Trophoblast cell (in vitro differentiated cells and primary cell): ENCODE data around the gene KRTAP1-5.
"Not testable (repeated sequence)": the region's sequence is repeated elsewhere in the genome, so short reads cannot be mapped to it uniquely, and the experiment has no call there.

Source experiments
- DNase-seq, 2 donors: peaks; one replicate each; pipeline ENCODE4 v3.0.0-alpha.2; 2016
- H2AFZ ChIP-seq: 2 replicates; pipeline ENCODE4 v1.6.1; 2013; ENCODE audit warnings: low read length, moderate library complexity, mild to moderate bottlenecking; ENCODE audit not compliant: insufficient read depth, poor library complexity
- H2AK5ac ChIP-seq: 2 replicates; pipeline ENCODE4 v1.6.1; 2013; ENCODE audit warnings: mild to moderate bottlenecking, low read length
- H2BK120ac ChIP-seq: 2 replicates; pipeline ENCODE4 v1.6.1; 2013; ENCODE audit warnings: low read length, mild to moderate bottlenecking, moderate library complexity; ENCODE audit not compliant: insufficient read depth, poor library complexity
- H2BK12ac ChIP-seq: 2 replicates; pipeline ENCODE4 v1.6.1; 2013; ENCODE audit warnings: mild to moderate bottlenecking, low read length, moderate library complexity
- H2BK5ac ChIP-seq: 2 replicates; pipeline ENCODE4 v1.6.1; 2013; ENCODE audit warnings: low read length, low read depth, moderate library complexity, mild to moderate bottlenecking; ENCODE audit not compliant: poor library complexity
- H3K14ac ChIP-seq: 2 replicates; pipeline ENCODE4 v1.6.1; 2013; ENCODE audit warnings: mild to moderate bottlenecking, low read length
- H3K18ac ChIP-seq: 2 replicates; pipeline ENCODE4 v1.6.1; 2013; ENCODE audit warnings: mild to moderate bottlenecking, low read length
- H3K23ac ChIP-seq: 2 replicates; pipeline ENCODE4 v1.6.1; 2013; ENCODE audit warnings: low read length
- H3K27ac ChIP-seq: 2 replicates; pipeline ENCODE4 v1.5.1; 2013; ENCODE audit warnings: low read depth, mild to moderate bottlenecking, inconsistent platforms, low read length, moderate library complexity
- H3K27me3 ChIP-seq: 2 replicates; pipeline ENCODE4 v1.6.1; 2013; ENCODE audit warnings: inconsistent platforms, mild to moderate bottlenecking, low read length, moderate library complexity; ENCODE audit not compliant: insufficient read depth
- H3K36me3 ChIP-seq, 2 experiments: 1 replicate in 1 of 2; 2 replicates in 1 of 2; pipeline ENCODE4 v1.6.1; 2013; ENCODE audit warnings: low read length in 2 of 2, mild to moderate bottlenecking in 2 of 2, moderate library complexity in 1 of 2; ENCODE audit not compliant: insufficient read depth in 2 of 2, control insufficient read depth in 1 of 2
- H3K4ac ChIP-seq: 2 replicates; pipeline ENCODE4 v1.6.1; 2013; ENCODE audit warnings: low read depth, mild to moderate bottlenecking, low read length, moderate library complexity
- H3K4me1 ChIP-seq, 2 experiments: 1 replicate in 1 of 2; 2 replicates in 1 of 2; pipeline ENCODE4 v1.6.1; 2013; ENCODE audit warnings: low read length in 2 of 2, mild to moderate bottlenecking in 2 of 2, moderate library complexity in 1 of 2; ENCODE audit not compliant: insufficient read depth in 2 of 2, control insufficient read depth in 1 of 2
- H3K4me2 ChIP-seq: 2 replicates; pipeline ENCODE4 v1.6.1; 2013; ENCODE audit warnings: inconsistent platforms, mild to moderate bottlenecking, low read length, moderate library complexity
- H3K4me3 ChIP-seq: 2 replicates; pipeline ENCODE4 v1.5.1; 2013; ENCODE audit warnings: mild to moderate bottlenecking, low read depth, low read length, inconsistent platforms
- H3K79me1 ChIP-seq: one replicate; pipeline ENCODE4 v1.6.1; 2013; ENCODE audit warnings: low read length
- H3K79me2 ChIP-seq: 2 replicates; pipeline ENCODE4 v1.6.1; 2013; ENCODE audit warnings: low read length, mild to moderate bottlenecking; ENCODE audit not compliant: control insufficient read depth, insufficient read depth, poor library complexity
- H3K9ac ChIP-seq: 2 replicates; pipeline ENCODE4 v1.6.1; 2013; ENCODE audit warnings: mild to moderate bottlenecking, low read length
- H3K9me3 ChIP-seq: 2 replicates; pipeline ENCODE4 v1.6.1; 2013; ENCODE audit warnings: low read depth, mild to moderate bottlenecking, control low read depth, inconsistent platforms, low read length; ENCODE audit not compliant: insufficient read depth
- H4K12ac ChIP-seq: 2 replicates; pipeline ENCODE4 v1.6.1; 2013; ENCODE audit warnings: low read depth, mild to moderate bottlenecking, low read length, moderate library complexity
- H4K8ac ChIP-seq: 2 replicates; pipeline ENCODE4 v1.6.1; 2013; ENCODE audit warnings: low read depth, mild to moderate bottlenecking, low read length, moderate library complexity
- H4K91ac ChIP-seq: one replicate; pipeline ENCODE4 v1.6.1; 2013; ENCODE audit warnings: low read depth, mild to moderate bottlenecking, low read length, moderate library complexity
- WGBS: extraction: QIAGEN DNeasy Blood & Tissue Kit; methylation state at CpG from one replicate; pipeline ENCODE4 v1.1.7; 2013; ENCODE audit warnings: missing lambda C conversion rate; ENCODE audit not compliant: insufficient read length, insufficient coverage; ENCODE audit errors: extremely low coverage; 5-methylcytosine and 5-hydroxymethylcytosine counted together

The KRTAP1-5 gene

DNA sequence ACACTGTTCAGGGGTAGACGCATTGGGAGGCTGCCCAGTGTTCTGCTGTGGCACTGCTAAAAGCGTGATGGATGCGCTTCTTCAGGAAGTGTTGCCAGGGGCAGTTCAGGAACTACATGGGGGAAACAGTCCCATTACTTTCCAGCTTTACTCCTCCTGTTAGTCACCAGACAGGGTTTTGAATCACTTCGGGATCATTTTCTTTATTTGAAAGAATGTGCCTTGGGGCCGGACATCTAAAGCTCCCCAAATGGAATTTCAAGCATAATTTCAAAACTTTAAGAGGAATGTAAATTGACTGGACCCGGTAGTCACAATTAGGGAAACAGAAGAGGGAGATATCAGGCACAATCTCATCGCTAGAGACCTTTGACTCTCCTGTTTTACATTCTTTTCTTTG lies 21.4 kb upstream of the KRTAP1-5 start:
- Histone ChIP-seq H3K4me3 (no peak overlapping the region), H4K91ac (peak overlapping the region; percentile 72), H3K79me2 (no peaks in the 10 kb centered on the region), H2AFZ (no peak overlapping the region), H3K4ac (no peak overlapping the region), H3K9ac (no peak overlapping the region), H3K27me3 (no peaks in the 10 kb centered on the region), H3K23ac (no peak overlapping the region), H3K14ac (peak overlapping the region; percentile 48), H3K4me1 (peaks cover 5 to 6% of the 10 kb centered on the region in 2 experiments), H3K36me3 (no peaks in the 10 kb centered on the region), H3K4me2 (peak overlapping the region; percentile 27), H2BK12ac (no peak overlapping the region), H3K27ac (peak overlapping the region; percentile 81), H4K8ac (no peak overlapping the region), H2BK120ac (no peak overlapping the region), H3K79me1 (peaks cover 5% of the 10 kb centered on the region), H3K9me3 (no peaks in the 10 kb centered on the region), H4K12ac (no peak overlapping the region), H2AK5ac (no peak overlapping the region), H2BK5ac (peak overlapping the region; percentile 84), H3K18ac (no peak overlapping the region)
- WGBS, result no CpG with 5 or more reads among the region's 7 CpGs
- DNase-seq, result peak; percentile 84 to 97

- peak within 1 kb of the TSS; percentile 84 for H2BK120ac ChIP-seq
- H4K8ac ChIP-seq, result peak within 1 kb of the TSS; percentile 23
- H3K4me2 ChIP-seq, H3K36me3 ChIP-seq, H2AFZ ChIP-seq, H3K27me3 ChIP-seq, H3K4me1 ChIP-seq, H3K9me3 ChIP-seq, H3K9ac ChIP-seq, DNase-seq, H3K4me3 ChIP-seq, H3K79me2 ChIP-seq, H4K12ac ChIP-seq, H3K23ac ChIP-seq, H3K79me1 ChIP-seq: not testable (repeated sequence)
- WGBS, result no CpG with 5 or more reads among the region's 33 CpGs
- H2AK5ac ChIP-seq, result peak within 1 kb of the TSS; percentile 54
- H4K91ac ChIP-seq, result peak within 1 kb of the TSS; percentile 72
- H3K14ac ChIP-seq, result peak within 1 kb of the TSS; percentile 66
- H3K18ac ChIP-seq, result peak within 1 kb of the TSS; percentile 57
- H2BK12ac ChIP-seq, result peak within 1 kb of the TSS; percentile 88
- H3K27ac ChIP-seq, result peak within 1 kb of the TSS; percentile 81
- H2BK5ac ChIP-seq, result peak within 1 kb of the TSS; percentile 84
- peak within 1 kb of the TSS; percentile 52 for H3K4ac ChIP-seq
Measured at GRCh38 chr17:41046735-41047465, 19.9 kb upstream of the KRTAP1-5 start, which contains the start of gene KRTAP2-1. TSS of gene KRTAP2-1 (minus strand) at chr17:41047316. CDS start at chr17:41047267, 49 bp downstream.

- H3K27me3 ChIP-seq, result no peaks in the 10 kb centered on the region
- no peak overlapping the region for H2BK120ac ChIP-seq
- DNase-seq, result no peak
- H3K36me3 ChIP-seq, result no peaks in the 10 kb centered on the region
- no peak overlapping the region for H4K91ac ChIP-seq
- peaks cover 3% of the 10 kb centered on the region for H3K79me1 ChIP-seq
- H3K27ac ChIP-seq, result no peak overlapping the region
- no peak overlapping the region for H2BK5ac ChIP-seq
- no peak overlapping the region for H4K8ac ChIP-seq
- H3K14ac ChIP-seq, result no peak overlapping the region
- H3K4me2 ChIP-seq, result no peak overlapping the region
- H2BK12ac ChIP-seq, result no peak overlapping the region
- H3K9me3 ChIP-seq, result no peaks in the 10 kb centered on the region
- H3K4ac ChIP-seq, result no peak overlapping the region
- H3K9ac ChIP-seq, result no peak overlapping the region
- H2AFZ ChIP-seq, result no peak overlapping the region
- no peaks in the 10 kb centered on the region for H3K79me2 ChIP-seq
- no peak overlapping the region for H2AK5ac ChIP-seq
- peaks cover under 1 to 1% of the 10 kb centered on the region in 2 experiments for H3K4me1 ChIP-seq
- no peak overlapping the region for H3K4me3 ChIP-seq
- H3K18ac ChIP-seq, result no peak overlapping the region
- no peak overlapping the region for H4K12ac ChIP-seq
- WGBS, result no CpG with 5 or more reads among the region's 1 CpG
- H3K23ac ChIP-seq, result no peak overlapping the region
Measured at GRCh38 chr17:41042953-41043352, 15.9 kb upstream of the KRTAP1-5 start.

DNA sequence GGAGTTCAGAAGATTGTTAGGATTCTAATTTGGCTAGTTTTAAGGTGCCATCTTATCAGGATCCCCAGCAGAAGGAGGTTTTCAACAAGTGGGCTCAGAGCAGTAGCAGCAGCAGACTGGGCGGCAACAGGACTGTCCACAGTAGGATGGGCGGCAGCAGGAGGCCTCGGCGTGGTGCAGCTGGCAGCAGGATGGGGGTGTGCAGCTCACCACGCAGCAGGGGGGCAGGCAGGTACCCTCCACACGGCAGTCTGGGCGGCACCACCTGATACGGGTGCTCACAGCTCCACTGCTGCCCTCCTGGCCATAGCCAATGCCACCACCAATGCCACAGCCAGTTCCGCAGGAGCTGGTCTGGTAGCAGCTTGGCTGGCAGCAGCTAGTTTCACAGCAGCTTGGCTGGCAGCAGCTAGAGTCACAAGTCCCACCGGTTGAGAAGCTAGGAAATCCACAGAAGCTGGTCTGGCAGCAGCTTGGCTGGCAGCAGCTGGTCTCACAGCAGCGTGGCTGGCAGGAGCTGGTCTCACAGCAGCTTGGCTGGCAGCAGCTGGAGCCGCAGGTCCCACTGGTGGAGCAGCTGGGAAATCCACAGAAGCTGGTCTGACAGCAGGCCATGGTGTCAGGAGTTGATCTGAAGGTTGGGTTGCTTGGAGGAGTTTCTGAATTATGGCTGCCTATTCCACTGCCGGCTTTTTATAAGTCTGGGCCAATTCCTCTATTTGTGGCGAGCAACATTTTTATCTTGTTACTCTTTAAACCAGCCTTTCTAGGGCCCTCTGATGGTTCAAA lies 14.0 kb upstream of the KRTAP1-5 start, which contains the start of gene KRTAP1-1:
Gene KRTAP1-1, minus strand, starts transcription at position 668 of the 789 bp plus-strand sequence. Its CDS starts 53 bp downstream, at position 615.
- WGBS, result no CpG with 5 or more reads among the region's 14 CpGs

More for the DNA sequence above, 14.0 kb upstream of the KRTAP1-5 start, which contains the start of gene KRTAP1-1:
- H3K23ac ChIP-seq, H3K36me3 ChIP-seq, H4K12ac ChIP-seq, H3K18ac ChIP-seq, H3K4me2 ChIP-seq, H3K27ac ChIP-seq, H3K14ac ChIP-seq, H3K79me1 ChIP-seq, H4K91ac ChIP-seq, H3K4me3 ChIP-seq, H3K4ac ChIP-seq, H4K8ac ChIP-seq, H2AK5ac ChIP-seq, H2BK120ac ChIP-seq, H2AFZ ChIP-seq, H3K79me2 ChIP-seq, H3K27me3 ChIP-seq, H3K4me1 ChIP-seq, DNase-seq, H2BK12ac ChIP-seq, H3K9me3 ChIP-seq, H3K9ac ChIP-seq, H2BK5ac ChIP-seq: not testable (repeated sequence)
